NCI-H1092 (cell line): ENCODE data around the gene MAPKBP1.

Experiments
- DNase-seq: peaks from one replicate; lab custom pipeline; 2025; lab: John Stamatoyannopoulos, UW

Gene MAPKBP1

GRCh38 chr15:41806291-41807181, 32.3 kb downstream of the MAPKBP1 start:
- DNase-seq: no peak

- DNase-seq: no peak
These were observed 34.8 kb downstream of the MAPKBP1 start for GRCh38 chr15:41809121-41809520.

- DNase-seq: no peak
These were observed 35.4 kb downstream of the MAPKBP1 start for GRCh38 chr15:41809526-41810220.

GRCh38 chr15:41810651-41811431, 36.6 kb downstream of the MAPKBP1 start:
- no peak for DNase-seq

GRCh38 chr15:41811432-41812195, 37.3 kb downstream of the MAPKBP1 start:
- DNase-seq: peak; percentile 55

- no peak for DNase-seq
These were observed 38.6 kb downstream of the MAPKBP1 start for GRCh38 chr15:41812820-41813375.

GRCh38 chr15:41813426-41813825, 39.1 kb downstream of the MAPKBP1 start:
- no peak for DNase-seq

GRCh38 chr15:41814534-41814933, 40.2 kb downstream of the MAPKBP1 start:
- no peak for DNase-seq

GRCh38 chr15:41816788-41817187, 42.5 kb downstream of the MAPKBP1 start:
- DNase-seq: no peak

GRCh38 chr15:41817327-41817726, 43.0 kb downstream of the MAPKBP1 start:
- DNase-seq: no peak

GRCh38 chr15:41817781-41818180, 43.5 kb downstream of the MAPKBP1 start:
- DNase-seq: no peak

GRCh38 chr15:41819455-41820050, 45.3 kb downstream of the MAPKBP1 start:
- DNase-seq: no peak

- DNase-seq: no peak
These were observed 46.6 kb downstream of the MAPKBP1 start for GRCh38 chr15:41820791-41821423.

GRCh38 chr15:41821831-41822230, 47.5 kb downstream of the MAPKBP1 start:
- DNase-seq: no peak

- DNase-seq: no peak
These were observed 48.2 kb downstream of the MAPKBP1 start for GRCh38 chr15:41822471-41822870.

- no peak for DNase-seq
These were observed 48.7 kb downstream of the MAPKBP1 start for GRCh38 chr15:41822957-41823356.

- DNase-seq: no peak
These were observed 49.2 kb downstream of the MAPKBP1 start for GRCh38 chr15:41823502-41823901.

- no peak for DNase-seq
These were observed 49.9 kb downstream of the MAPKBP1 start for GRCh38 chr15:41824062-41824745.

GRCh38 chr15:41825145-41825544, 50.9 kb downstream of the MAPKBP1 start:
- no peak for DNase-seq
